IPS-15b (cell line): Measurements from ENCODE around the gene SLC22A17.

Experiments used
- H3K27me3 ChIP-seq: one replicate; pipeline ENCODE4 v1.6.1; 2013; ENCODE audit warnings: low read length; ENCODE audit not compliant: control insufficient read depth, insufficient read depth
- H3K36me3 ChIP-seq: one replicate; pipeline ENCODE4 v1.6.1; 2013; ENCODE audit warnings: low read length; ENCODE audit not compliant: control insufficient read depth, insufficient read depth
- H3K4me1 ChIP-seq: one replicate; pipeline ENCODE4 v1.6.1; 2013; ENCODE audit warnings: mild to moderate bottlenecking, low read length; ENCODE audit not compliant: control insufficient read depth, insufficient read depth
- H3K4me3 ChIP-seq: one replicate; pipeline ENCODE4 v1.5.1; 2013; ENCODE audit warnings: low read depth, low read length
- H3K9ac ChIP-seq: one replicate; pipeline ENCODE4 v1.6.1; 2013; ENCODE audit warnings: low read depth, mild to moderate bottlenecking, low read length
- H3K9me3 ChIP-seq: one replicate; pipeline ENCODE4 v1.6.1; 2013; ENCODE audit warnings: mild to moderate bottlenecking, low read length; ENCODE audit not compliant: control insufficient read depth, insufficient read depth

SLC22A17 gene

GRCh38 chr14:23370221-23370620 is 17.5 kb upstream of the SLC22A17 start:
- H3K4me3 ChIP-seq: no peak overlapping the region
- H3K36me3 ChIP-seq: no peaks in the 10 kb centered on the region
- H3K27me3 ChIP-seq: peaks cover 47% of the 10 kb centered on the region
- H3K9me3 ChIP-seq: no peaks in the 10 kb centered on the region
- H3K9ac ChIP-seq: no peak overlapping the region
- peaks cover 3% of the 10 kb centered on the region for H3K4me1 ChIP-seq

DNA sequence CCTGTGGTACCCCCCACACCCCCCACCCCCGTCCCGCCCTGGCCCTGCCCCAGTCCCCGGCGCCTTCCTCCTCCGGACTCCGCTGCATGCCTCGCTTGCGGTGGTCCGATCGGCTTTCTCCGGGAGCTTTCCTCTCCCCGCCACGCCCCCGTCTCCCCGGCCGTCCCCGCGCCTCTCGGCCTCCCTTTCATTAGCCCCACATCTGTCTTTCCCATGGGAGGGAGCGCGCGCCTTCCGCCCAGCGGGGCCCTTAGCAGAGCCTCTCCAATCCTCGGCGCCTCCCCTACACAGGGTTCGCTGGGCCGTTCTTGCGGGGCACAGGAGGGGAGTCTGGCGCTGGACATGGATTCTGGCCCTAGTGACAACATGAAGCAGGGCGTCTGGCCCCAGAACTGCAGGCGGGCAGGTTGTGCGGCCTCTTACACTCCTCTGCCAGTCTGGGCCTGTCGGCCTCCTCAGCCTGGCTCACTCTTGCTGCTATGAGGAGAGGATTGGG is 13.8 kb upstream of the SLC22A17 start:
- Histone ChIP-seq H3K36me3 (no peaks in the 10 kb centered on the region), H3K27me3 (peaks cover 47% of the 10 kb centered on the region), H3K9me3 (no peaks in the 10 kb centered on the region), H3K9ac (peak overlapping the region; percentile 2), H3K4me3 (peak overlapping the region; percentile 40), H3K4me1 (peaks cover 10% of the 10 kb centered on the region)

DNA sequence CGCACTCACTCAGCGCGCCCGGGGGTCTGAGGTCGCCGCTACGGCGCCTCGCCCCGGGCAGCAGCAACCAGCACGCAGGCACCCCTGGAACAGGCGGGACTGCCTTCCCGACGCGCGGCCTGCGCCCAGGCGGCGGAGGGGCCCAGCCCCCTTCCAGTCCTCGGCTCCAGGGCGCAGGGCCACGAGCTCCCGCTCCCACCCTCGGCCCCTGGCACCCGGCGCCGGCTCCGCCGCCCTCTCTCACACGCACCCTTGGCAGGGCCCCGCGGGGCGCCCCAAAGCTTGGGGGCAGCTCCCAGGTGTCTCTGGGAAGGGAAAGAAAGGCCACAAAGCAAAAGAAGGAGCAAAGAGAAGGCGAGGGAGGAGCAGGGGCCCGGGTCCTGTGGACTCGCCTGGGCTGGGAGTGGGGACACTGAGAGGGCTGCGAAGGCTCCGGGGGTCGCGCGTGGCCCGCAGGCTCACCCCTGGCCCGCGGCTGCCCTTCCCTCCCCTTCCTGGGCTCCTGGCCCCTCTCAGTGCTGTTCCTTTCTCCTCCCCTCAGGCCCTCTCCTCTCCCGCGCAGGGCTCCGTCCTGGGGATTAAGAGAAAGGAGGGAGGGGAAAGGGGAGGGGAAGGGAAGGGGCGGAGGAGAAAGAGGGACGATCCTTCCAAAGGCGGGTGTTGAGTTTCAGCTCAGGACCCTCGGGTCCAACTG is 13.2 kb upstream of the SLC22A17 start:
- Histone ChIP-seq H3K27me3 (peaks cover 42% of the 10 kb centered on the region), H3K4me1 (peaks cover 11% of the 10 kb centered on the region), H3K36me3 (no peaks in the 10 kb centered on the region), H3K4me3 (peak overlapping the region; percentile 78), H3K9me3 (no peaks in the 10 kb centered on the region), H3K9ac (peak overlapping the region; percentile 73)

DNA sequence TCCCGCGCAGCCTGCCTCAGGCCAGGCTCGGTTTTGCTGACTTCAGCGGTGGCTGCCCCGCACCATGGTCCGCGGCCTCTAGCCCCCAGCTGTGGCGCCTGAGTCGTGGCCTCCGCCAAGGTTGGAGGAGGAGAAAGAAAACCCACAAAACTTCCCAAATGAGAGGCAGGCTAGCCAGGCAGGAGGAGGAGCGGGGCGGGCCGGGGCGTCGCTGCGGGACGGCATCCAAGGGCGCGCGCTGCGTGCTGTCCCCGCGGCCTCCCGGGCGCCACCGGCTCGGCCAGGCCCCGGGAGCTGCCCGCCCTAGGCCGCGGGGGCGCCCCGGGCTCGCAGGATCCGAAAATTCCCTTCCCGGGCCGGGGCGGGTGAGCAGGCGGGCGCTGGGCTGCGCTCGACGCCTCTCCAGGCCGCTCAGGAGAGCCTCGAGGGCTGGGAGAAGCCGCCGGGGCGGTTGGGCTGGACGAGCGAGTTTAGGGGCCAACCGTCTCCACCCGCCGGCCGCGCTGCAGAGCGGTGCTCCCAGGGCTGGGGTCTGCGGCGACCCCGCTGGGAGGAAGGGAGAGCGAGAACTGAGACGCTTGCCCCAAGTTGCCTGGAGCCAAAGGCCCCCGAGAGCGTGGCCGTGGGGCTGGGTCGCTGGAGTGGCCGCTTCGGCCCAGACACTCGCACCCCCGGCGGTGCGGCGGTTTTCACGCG is 12.5 kb upstream of the SLC22A17 start, which contains the start of gene EFS:
Gene EFS (minus strand): TSS at position 137 of the 696 bp plus-strand sequence. CDS start 147 bp downstream, outside the sequence.
- H3K27me3 ChIP-seq: peaks cover 36% of the 10 kb centered on the region
- H3K4me3 ChIP-seq: peak within 1 kb of the TSS; percentile 78
- peaks cover 2% of the 10 kb centered on the region for H3K36me3 ChIP-seq
- no peaks in the 10 kb centered on the region for H3K9me3 ChIP-seq
- H3K4me1 ChIP-seq: peaks cover 12% of the 10 kb centered on the region
- H3K9ac ChIP-seq: peak within 1 kb of the TSS; percentile 76

DNA sequence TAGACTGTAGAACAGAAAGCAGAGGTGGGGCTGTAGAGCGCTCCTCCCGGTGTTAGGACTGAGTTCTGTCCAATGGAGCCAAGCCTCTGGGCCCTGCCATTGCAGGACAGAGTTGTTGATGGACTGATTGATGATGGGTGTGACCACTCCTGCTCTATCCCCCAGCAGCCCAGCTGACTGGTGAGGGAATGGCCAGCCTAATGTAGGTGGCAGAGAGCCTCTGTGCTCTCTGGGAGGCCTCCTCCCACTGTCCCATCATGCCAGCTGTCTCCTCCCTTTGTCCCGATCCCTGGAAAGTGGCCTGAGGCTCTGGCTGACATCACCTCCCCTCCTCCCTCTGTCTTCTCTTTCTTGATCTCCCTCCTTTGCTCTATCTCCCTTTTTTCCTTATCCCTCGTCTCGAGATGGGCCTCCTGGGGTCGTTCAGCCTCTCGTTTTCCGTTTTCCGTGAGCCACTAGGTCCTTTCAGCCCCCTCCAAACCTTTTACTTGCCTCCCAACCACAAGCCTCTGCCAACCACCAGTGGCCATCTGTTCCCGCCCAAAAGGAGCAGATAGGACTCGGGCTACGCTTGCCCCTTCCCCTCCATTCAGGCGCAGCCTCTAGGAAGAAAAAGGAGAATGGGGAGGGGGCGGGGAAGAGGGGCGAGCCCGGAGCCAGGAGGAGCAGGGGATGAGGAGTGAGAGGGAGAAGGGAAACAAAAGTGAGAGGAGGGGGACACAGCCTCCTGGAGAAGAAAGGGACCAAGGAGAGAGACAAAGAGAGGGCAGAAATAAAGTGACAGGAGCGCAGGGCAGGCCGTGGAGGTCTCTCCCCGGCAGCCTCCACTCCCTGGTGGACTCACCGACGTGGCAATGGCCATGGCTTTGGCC is 11.7 kb upstream of the SLC22A17 start:
- Histone ChIP-seq H3K9me3 (no peaks in the 10 kb centered on the region), H3K4me3 (peak overlapping the region; percentile 78), H3K27me3 (peaks cover 30% of the 10 kb centered on the region), H3K36me3 (peaks cover 4% of the 10 kb centered on the region), H3K9ac (peak overlapping the region; percentile 76), H3K4me1 (peaks cover 12% of the 10 kb centered on the region)

- Histone ChIP-seq H3K36me3 (peaks cover 7% of the 10 kb centered on the region), H3K9ac (no peak overlapping the region), H3K9me3 (no peaks in the 10 kb centered on the region), H3K4me1 (peaks cover 12% of the 10 kb centered on the region), H3K27me3 (peaks cover 8% of the 10 kb centered on the region), H3K4me3 (no peak overlapping the region)
These were observed 9.5 kb upstream of the SLC22A17 start for GRCh38 chr14:23362200-23362599.

- Histone ChIP-seq H3K4me1 (peaks cover 10% of the 10 kb centered on the region), H3K4me3 (no peak overlapping the region), H3K36me3 (peaks cover 7% of the 10 kb centered on the region), H3K9ac (no peak overlapping the region), H3K27me3 (peaks cover 4% of the 10 kb centered on the region), H3K9me3 (no peaks in the 10 kb centered on the region)
These were observed 9.1 kb upstream of the SLC22A17 start for GRCh38 chr14:23361763-23362162.

- Histone ChIP-seq H3K9me3 (no peaks in the 10 kb centered on the region), H3K4me3 (no peak overlapping the region), H3K4me1 (peaks cover 10% of the 10 kb centered on the region), H3K9ac (no peak overlapping the region), H3K27me3 (peaks cover 2% of the 10 kb centered on the region), H3K36me3 (peaks cover 7% of the 10 kb centered on the region)
These were observed 8.6 kb upstream of the SLC22A17 start for GRCh38 chr14:23361320-23361719.

DNA sequence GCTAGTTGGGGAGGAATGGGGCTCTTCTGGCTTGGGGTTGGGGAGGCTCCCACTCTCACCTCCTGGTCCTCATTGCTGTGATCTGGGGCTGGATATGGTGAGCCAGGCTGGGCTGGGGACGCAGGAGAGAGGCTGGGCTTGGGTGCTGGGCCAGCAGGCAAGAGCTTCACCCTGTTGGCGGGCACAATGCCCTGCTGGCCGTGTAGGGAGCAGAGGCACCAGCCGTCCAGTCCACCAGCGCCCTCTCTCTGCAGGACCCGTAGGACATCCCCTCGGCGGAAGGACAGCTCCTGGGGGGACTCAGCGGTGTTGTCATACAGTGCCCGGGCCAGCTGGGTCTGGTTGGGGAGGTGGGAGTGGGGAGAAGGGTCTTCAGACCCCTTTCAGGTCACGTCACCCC is 7.8 kb upstream of the SLC22A17 start:
- Histone ChIP-seq H3K27me3 (peaks cover 4% of the 10 kb centered on the region), H3K9ac (no peak overlapping the region), H3K36me3 (peaks cover 7% of the 10 kb centered on the region), H3K9me3 (no peaks in the 10 kb centered on the region), H3K4me3 (no peak overlapping the region), H3K4me1 (peaks cover 10% of the 10 kb centered on the region)

GRCh38 chr14:23359722-23360447 is 7.2 kb upstream of the SLC22A17 start:
- H3K9me3 ChIP-seq: no peaks in the 10 kb centered on the region
- H3K4me3 ChIP-seq: no peak overlapping the region
- peaks cover 10% of the 10 kb centered on the region for H3K4me1 ChIP-seq
- peaks cover 10% of the 10 kb centered on the region for H3K27me3 ChIP-seq
- no peak overlapping the region for H3K9ac ChIP-seq
- H3K36me3 ChIP-seq: peaks cover 7% of the 10 kb centered on the region

DNA sequence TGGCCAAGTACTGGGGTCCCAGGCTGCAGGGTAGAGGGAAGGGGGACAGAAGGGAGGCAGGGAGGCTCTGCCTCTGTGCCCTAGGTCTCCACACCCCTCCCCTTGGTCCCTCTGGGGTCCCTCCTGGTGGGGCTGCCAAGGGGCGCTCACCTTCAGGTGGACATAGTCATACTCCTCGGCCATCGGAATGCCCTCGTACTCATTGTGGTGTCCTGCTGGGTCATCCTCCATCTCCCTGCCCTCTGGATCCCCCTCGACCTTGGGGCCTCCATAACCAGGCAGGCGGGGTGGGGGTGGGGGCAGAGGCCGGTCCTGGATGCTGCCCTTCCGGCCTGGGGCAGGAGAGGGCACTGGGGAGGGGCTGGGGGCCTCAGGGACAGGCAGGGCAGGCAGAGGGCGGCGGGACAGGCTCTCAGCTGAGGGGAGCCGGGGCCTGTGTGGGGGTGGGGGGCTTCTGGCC is 6.5 kb upstream of the SLC22A17 start:
- H3K4me1 ChIP-seq: peaks cover 9% of the 10 kb centered on the region
- no peaks in the 10 kb centered on the region for H3K9me3 ChIP-seq
- no peak overlapping the region for H3K9ac ChIP-seq
- peaks cover 15% of the 10 kb centered on the region for H3K27me3 ChIP-seq
- peaks cover 7% of the 10 kb centered on the region for H3K36me3 ChIP-seq
- no peak overlapping the region for H3K4me3 ChIP-seq
